ENCODE results near the gene ELMO3. TPM values are rescaled to one million over a fixed set of nuclear protein-coding genes. Genes with fewer than 3 reads are reported as not detected.
A peak's percentile ranks its signal among the peaks of the same experiment; 100 is the strongest.

Gene ELMO3
- total and polyA plus RNA-seq, 2 of the 13 experiments (the other 11 are each of a cell fraction or from before 2014, with no cell fraction given), result 2.6 to 4.0 TPM

DNA sequence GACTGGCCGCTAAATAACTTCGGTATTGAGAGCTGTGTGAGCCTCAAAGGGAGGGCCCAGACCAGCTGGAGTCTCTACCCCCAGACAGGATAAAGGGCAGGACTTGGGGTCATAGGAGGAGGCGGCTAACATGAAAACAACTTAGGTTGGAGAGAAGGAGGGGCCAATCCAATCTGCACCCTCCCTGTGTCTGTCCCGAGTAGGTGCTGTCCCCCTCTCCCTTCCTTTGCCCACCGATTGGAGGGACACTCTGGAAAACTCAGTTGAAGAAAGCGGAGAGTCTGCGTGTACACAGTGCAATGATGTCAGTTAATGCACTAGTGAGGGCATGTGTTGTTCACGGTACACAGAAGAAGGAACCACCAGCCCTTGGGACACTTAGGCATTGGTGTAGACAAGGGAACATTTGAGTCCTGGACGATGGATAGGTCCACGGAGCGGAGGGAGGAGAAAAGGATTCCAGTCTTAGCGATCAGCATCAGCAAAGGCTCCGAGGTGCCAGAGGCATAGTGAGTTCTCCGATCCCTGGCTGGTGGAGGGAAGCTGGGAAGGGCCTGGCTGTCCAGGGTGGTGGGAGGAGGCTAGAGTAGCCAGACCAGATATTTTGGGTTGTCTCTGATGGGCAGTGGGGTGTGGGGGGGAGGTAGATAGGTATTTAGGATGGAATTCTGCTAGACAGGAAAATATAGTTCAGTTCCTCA is 27.8 kb upstream of the ELMO3 start (continued):
- TF ChIP-seq GABPA (IDR thresholded peaks at IDR 0.05; ENCODE audit: low read depth, low read length) (no peak), GABPA (CRISPR knock-in tag; IDR thresholded peaks at IDR 0.05; ENCODE audit: low read depth) (no peak), EP300 (IDR thresholded peaks at IDR 0.05; ENCODE audit: low read depth in 2 of 2, low read length in 2 of 2) (no peak), EP300 (CRISPR knock-in tag; IDR thresholded peaks at IDR 0.05; ENCODE audit: borderline replicate concordance) (peak; percentile 4; the same call in 1 of the 2 replicates), CENPT (CRISPR knock-in tag; IDR thresholded peaks at IDR 0.05; ENCODE audit: low read depth) (no peak), FOXC1 (CRISPR knock-in tag; IDR thresholded peaks at IDR 0.05; ENCODE audit: borderline replicate concordance) (0 out of 2 replicates have a peak, but pooled peaks have one; percentile 79), CENPX (CRISPR knock-in tag; IDR thresholded peaks at IDR 0.05) (no peak), HNRNPUL1 (IDR thresholded peaks at IDR 0.05; ENCODE audit: low read depth, low read length) (no peak), MTF1 (CRISPR knock-in tag; IDR thresholded peaks at IDR 0.05) (no peak), YEATS2 (CRISPR knock-in tag; IDR thresholded peaks at IDR 0.05; ENCODE audit: borderline replicate concordance) (no peak; the same call in 1 of the 2 replicates), PPARG (CRISPR knock-in tag; conservative IDR thresholded peaks at IDR 0.05) (no peak), JUN (CRISPR knock-in tag; IDR thresholded peaks at IDR 0.05) (no peak), ZNF335 (CRISPR knock-in tag; IDR thresholded peaks at IDR 0.05) (no peak), ZSCAN9 (CRISPR knock-in tag; IDR thresholded peaks at IDR 0.05; ENCODE audit: borderline replicate concordance) (no peak), ZNF101 (CRISPR knock-in tag; IDR thresholded peaks at IDR 0.05; ENCODE audit: borderline replicate concordance, low read depth) (no peak), NFYC (CRISPR knock-in tag; IDR thresholded peaks at IDR 0.05) (peak; percentile 2), RBFOX2 (IDR thresholded peaks at IDR 0.05; ENCODE audit: low read depth, low read length) (no peak), PCBP1 (IDR thresholded peaks at IDR 0.05; ENCODE audit: borderline replicate concordance, low read depth, low read length) (no peak)
- TF ChIP-seq, protein P1, sequence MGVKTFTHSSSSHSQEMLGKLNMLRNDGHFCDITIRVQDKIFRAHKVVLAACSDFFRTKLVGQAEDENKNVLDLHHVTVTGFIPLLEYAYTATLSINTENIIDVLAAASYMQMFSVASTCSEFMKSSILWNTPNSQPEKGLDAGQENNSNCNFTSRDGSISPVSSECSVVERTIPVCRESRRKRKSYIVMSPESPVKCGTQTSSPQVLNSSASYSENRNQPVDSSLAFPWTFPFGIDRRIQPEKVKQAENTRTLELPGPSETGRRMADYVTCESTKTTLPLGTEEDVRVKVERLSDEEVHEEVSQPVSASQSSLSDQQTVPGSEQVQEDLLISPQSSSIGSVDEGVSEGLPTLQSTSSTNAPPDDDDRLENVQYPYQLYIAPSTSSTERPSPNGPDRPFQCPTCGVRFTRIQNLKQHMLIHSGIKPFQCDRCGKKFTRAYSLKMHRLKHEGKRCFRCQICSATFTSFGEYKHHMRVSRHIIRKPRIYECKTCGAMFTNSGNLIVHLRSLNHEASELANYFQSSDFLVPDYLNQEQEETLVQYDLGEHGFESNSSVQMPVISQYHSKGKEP (CRISPR knock-in tag; IDR thresholded peaks at IDR 0.05), result 0 out of 2 replicates have a peak, but pooled peaks have one; percentile 0
- TF ChIP-seq, protein P2, sequence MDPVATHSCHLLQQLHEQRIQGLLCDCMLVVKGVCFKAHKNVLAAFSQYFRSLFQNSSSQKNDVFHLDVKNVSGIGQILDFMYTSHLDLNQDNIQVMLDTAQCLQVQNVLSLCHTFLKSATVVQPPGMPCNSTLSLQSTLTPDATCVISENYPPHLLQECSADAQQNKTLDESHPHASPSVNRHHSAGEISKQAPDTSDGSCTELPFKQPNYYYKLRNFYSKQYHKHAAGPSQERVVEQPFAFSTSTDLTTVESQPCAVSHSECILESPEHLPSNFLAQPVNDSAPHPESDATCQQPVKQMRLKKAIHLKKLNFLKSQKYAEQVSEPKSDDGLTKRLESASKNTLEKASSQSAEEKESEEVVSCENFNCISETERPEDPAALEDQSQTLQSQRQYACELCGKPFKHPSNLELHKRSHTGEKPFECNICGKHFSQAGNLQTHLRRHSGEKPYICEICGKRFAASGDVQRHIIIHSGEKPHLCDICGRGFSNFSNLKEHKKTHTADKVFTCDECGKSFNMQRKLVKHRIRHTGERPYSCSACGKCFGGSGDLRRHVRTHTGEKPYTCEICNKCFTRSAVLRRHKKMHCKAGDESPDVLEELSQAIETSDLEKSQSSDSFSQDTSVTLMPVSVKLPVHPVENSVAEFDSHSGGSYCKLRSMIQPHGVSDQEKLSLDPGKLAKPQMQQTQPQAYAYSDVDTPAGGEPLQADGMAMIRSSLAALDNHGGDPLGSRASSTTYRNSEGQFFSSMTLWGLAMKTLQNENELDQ (CRISPR knock-in tag; IDR thresholded peaks at IDR 0.05; ENCODE audit: borderline replicate concordance), result no peak; the same call in 1 of the 2 replicates
- TF ChIP-seq, protein P3, sequence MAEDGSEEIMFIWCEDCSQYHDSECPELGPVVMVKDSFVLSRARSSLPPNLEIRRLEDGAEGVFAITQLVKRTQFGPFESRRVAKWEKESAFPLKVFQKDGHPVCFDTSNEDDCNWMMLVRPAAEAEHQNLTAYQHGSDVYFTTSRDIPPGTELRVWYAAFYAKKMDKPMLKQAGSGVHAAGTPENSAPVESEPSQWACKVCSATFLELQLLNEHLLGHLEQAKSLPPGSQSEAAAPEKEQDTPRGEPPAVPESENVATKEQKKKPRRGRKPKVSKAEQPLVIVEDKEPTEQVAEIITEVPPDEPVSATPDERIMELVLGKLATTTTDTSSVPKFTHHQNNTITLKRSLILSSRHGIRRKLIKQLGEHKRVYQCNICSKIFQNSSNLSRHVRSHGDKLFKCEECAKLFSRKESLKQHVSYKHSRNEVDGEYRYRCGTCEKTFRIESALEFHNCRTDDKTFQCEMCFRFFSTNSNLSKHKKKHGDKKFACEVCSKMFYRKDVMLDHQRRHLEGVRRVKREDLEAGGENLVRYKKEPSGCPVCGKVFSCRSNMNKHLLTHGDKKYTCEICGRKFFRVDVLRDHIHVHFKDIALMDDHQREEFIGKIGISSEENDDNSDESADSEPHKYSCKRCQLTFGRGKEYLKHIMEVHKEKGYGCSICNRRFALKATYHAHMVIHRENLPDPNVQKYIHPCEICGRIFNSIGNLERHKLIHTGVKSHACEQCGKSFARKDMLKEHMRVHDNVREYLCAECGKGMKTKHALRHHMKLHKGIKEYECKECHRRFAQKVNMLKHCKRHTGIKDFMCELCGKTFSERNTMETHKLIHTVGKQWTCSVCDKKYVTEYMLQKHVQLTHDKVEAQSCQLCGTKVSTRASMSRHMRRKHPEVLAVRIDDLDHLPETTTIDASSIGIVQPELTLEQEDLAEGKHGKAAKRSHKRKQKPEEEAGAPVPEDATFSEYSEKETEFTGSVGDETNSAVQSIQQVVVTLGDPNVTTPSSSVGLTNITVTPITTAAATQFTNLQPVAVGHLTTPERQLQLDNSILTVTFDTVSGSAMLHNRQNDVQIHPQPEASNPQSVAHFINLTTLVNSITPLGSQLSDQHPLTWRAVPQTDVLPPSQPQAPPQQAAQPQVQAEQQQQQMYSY (CRISPR knock-in tag; IDR thresholded peaks at IDR 0.05), result 0 out of 2 replicates have a peak, but pooled peaks have one; percentile 30
- TF ChIP-seq, protein P4, sequence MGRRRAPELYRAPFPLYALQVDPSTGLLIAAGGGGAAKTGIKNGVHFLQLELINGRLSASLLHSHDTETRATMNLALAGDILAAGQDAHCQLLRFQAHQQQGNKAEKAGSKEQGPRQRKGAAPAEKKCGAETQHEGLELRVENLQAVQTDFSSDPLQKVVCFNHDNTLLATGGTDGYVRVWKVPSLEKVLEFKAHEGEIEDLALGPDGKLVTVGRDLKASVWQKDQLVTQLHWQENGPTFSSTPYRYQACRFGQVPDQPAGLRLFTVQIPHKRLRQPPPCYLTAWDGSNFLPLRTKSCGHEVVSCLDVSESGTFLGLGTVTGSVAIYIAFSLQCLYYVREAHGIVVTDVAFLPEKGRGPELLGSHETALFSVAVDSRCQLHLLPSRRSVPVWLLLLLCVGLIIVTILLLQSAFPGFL (CRISPR knock-in tag; IDR thresholded peaks at IDR 0.05), result peak; percentile 50; the same call in 1 of the 2 replicates

Data from HepG2 (cell line).